ENCODE measurements around the gene CASZ1. TPM values are rescaled to one million over a fixed set of nuclear protein-coding genes. Genes with fewer than 3 reads are reported as not detected.

Gene CASZ1
- total and polyA plus RNA-seq, 2 experiments from 2014 or later = 6.2 to 6.7 TPM

DNA sequence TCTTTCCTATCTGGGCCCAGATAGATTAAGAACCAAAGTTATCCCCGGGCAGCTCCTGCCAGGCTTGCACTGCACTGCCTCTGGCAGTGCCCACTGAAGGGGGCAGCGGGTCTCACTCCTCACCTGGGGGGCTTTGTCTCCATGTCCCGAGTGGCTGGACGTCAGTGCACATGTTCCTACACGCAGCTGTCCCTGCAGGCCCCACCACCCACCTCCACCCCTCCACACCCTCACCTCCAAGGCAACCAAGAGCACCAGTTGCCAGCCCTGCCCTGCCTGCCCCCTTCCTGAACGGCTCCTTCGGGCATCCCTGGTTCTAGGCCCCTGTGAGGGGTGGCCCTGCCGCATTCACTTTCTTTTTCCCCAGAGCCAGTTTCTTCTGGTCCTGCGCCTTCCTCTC, 174.5 kb downstream of the CASZ1 start (continued):
- TF ChIP-seq, protein P1, sequence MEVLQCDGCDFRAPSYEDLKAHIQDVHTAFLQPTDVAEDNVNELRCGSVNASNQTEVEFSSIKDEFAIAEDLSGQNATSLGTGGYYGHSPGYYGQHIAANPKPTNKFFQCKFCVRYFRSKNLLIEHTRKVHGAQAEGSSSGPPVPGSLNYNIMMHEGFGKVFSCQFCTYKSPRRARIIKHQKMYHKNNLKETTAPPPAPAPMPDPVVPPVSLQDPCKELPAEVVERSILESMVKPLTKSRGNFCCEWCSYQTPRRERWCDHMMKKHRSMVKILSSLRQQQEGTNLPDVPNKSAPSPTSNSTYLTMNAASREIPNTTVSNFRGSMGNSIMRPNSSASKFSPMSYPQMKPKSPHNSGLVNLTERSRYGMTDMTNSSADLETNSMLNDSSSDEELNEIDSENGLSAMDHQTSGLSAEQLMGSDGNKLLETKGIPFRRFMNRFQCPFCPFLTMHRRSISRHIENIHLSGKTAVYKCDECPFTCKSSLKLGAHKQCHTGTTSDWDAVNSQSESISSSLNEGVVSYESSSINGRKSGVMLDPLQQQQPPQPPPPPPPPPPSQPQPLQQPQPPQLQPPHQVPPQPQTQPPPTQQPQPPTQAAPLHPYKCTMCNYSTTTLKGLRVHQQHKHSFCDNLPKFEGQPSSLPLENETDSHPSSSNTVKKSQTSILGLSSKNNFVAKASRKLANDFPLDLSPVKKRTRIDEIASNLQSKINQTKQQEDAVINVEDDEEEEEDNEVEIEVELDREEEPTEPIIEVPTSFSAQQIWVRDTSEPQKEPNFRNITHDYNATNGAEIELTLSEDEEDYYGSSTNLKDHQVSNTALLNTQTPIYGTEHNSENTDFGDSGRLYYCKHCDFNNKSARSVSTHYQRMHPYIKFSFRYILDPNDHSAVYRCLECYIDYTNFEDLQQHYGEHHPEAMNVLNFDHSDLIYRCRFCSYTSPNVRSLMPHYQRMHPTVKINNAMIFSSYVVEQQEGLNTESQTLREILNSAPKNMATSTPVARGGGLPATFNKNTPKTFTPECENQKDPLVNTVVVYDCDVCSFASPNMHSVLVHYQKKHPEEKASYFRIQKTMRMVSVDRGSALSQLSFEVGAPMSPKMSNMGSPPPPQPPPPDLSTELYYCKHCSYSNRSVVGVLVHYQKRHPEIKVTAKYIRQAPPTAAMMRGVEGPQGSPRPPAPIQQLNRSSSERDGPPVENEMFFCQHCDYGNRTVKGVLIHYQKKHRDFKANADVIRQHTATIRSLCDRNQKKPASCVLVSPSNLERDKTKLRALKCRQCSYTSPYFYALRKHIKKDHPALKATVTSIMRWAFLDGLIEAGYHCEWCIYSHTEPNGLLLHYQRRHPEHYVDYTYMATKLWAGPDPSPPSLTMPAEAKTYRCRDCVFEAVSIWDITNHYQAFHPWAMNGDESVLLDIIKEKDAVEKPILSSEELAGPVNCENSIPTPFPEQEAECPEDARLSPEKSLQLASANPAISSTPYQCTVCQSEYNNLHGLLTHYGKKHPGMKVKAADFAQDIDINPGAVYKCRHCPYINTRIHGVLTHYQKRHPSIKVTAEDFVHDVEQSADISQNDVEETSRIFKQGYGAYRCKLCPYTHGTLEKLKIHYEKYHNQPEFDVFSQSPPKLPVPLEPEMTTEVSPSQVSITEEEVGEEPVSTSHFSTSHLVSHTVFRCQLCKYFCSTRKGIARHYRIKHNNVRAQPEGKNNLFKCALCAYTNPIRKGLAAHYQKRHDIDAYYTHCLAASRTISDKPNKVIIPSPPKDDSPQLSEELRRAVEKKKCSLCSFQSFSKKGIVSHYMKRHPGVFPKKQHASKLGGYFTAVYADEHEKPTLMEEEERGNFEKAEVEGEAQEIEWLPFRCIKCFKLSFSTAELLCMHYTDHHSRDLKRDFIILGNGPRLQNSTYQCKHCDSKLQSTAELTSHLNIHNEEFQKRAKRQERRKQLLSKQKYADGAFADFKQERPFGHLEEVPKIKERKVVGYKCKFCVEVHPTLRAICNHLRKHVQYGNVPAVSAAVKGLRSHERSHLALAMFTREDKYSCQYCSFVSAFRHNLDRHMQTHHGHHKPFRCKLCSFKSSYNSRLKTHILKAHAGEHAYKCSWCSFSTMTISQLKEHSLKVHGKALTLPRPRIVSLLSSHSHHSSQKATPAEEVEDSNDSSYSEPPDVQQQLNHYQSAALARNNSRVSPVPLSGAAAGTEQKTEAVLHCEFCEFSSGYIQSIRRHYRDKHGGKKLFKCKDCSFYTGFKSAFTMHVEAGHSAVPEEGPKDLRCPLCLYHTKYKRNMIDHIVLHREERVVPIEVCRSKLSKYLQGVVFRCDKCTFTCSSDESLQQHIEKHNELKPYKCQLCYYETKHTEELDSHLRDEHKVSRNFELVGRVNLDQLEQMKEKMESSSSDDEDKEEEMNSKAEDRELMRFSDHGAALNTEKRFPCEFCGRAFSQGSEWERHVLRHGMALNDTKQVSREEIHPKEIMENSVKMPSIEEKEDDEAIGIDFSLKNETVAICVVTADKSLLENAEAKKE (CRISPR knock-in tag; IDR thresholded peaks at IDR 0.05) = no peak
- TF ChIP-seq, protein P2, sequence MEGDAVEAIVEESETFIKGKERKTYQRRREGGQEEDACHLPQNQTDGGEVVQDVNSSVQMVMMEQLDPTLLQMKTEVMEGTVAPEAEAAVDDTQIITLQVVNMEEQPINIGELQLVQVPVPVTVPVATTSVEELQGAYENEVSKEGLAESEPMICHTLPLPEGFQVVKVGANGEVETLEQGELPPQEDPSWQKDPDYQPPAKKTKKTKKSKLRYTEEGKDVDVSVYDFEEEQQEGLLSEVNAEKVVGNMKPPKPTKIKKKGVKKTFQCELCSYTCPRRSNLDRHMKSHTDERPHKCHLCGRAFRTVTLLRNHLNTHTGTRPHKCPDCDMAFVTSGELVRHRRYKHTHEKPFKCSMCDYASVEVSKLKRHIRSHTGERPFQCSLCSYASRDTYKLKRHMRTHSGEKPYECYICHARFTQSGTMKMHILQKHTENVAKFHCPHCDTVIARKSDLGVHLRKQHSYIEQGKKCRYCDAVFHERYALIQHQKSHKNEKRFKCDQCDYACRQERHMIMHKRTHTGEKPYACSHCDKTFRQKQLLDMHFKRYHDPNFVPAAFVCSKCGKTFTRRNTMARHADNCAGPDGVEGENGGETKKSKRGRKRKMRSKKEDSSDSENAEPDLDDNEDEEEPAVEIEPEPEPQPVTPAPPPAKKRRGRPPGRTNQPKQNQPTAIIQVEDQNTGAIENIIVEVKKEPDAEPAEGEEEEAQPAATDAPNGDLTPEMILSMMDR (conservative IDR thresholded peaks at IDR 0.05; ENCODE audit: low read depth in 2 of 2) = no peak
- TF ChIP-seq EZH2phosphoT487 (IDR thresholded peaks at IDR 0.05; ENCODE audit: unreplicated experiment) (no peak), JUNB (IDR thresholded peaks at IDR 0.05; ENCODE audit: unreplicated experiment) (no peak), EZH2 (IDR thresholded peaks at IDR 0.05; ENCODE audit: low read depth, unreplicated experiment) (no peak), NANOG (IDR thresholded peaks at IDR 0.05; ENCODE audit: borderline replicate concordance) (no peak)
- TF ChIP-seq, protein P3, sequence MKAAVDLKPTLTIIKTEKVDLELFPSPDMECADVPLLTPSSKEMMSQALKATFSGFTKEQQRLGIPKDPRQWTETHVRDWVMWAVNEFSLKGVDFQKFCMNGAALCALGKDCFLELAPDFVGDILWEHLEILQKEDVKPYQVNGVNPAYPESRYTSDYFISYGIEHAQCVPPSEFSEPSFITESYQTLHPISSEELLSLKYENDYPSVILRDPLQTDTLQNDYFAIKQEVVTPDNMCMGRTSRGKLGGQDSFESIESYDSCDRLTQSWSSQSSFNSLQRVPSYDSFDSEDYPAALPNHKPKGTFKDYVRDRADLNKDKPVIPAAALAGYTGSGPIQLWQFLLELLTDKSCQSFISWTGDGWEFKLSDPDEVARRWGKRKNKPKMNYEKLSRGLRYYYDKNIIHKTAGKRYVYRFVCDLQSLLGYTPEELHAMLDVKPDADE (IDR thresholded peaks at IDR 0.05) = no peak
